Uterus (tissue), 2 donors: ENCODE measurements around the gene SYN1.

Experiments
- POLR2A ChIP-seq, 2 donors: fragments of 450-650 bp; IDR thresholded peaks; one replicate each; pipeline ENCODE4 v1.6.1; 2016; ENCODE audit warnings: antibody characterized with exemption in 2 of 2, mild to moderate bottlenecking in 1 of 2, moderate library complexity in 1 of 2
- TF ChIP-seq, protein P1 (sequence below), 4 experiments: fragments of 200-600 bp in 2 of 4; fragments of 450-650 bp in 2 of 4; sonication (generic) in 2 of 4; IDR thresholded peaks; one replicate each; pipeline ENCODE4 v1.5.1; 2016 to 2019; ENCODE audit warnings: antibody characterized with exemption in 4 of 4, mild to moderate bottlenecking in 2 of 4, moderate library complexity in 1 of 4

DNA sequence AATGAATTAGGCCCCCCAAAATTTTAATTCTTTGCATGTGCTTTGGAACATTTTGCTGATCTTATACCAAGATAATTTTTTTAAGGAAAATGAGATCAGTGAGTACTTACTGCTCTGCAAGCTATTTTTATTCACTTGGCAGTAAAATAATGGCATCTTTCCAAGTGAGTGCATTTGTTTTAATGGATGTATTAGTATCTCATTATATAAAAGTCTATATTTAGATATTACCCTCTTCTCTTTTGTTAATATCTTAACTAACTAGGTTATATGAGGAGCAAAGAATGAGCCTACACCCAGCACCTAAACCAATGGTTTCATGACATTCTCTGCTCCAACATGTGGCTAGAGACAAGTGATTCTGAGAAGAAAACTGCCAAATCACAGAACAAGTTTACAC is 79.8 kb downstream of the SYN1 start:
- TF ChIP-seq, protein P1, sequence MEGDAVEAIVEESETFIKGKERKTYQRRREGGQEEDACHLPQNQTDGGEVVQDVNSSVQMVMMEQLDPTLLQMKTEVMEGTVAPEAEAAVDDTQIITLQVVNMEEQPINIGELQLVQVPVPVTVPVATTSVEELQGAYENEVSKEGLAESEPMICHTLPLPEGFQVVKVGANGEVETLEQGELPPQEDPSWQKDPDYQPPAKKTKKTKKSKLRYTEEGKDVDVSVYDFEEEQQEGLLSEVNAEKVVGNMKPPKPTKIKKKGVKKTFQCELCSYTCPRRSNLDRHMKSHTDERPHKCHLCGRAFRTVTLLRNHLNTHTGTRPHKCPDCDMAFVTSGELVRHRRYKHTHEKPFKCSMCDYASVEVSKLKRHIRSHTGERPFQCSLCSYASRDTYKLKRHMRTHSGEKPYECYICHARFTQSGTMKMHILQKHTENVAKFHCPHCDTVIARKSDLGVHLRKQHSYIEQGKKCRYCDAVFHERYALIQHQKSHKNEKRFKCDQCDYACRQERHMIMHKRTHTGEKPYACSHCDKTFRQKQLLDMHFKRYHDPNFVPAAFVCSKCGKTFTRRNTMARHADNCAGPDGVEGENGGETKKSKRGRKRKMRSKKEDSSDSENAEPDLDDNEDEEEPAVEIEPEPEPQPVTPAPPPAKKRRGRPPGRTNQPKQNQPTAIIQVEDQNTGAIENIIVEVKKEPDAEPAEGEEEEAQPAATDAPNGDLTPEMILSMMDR (IDR thresholded peaks at IDR 0.05): no peak
- no peak for TF ChIP-seq POLR2A (IDR thresholded peaks at IDR 0.05)
